Stromal cell of bone marrow (primary cell): ENCODE results near the gene NCOA7.
"Not testable (repeated sequence)": the region's sequence is repeated elsewhere in the genome, so short reads cannot be mapped to it uniquely, and the experiment has no call there.

Experiments used
- DNase-seq: peaks from one replicate; pipeline ENCODE4 v3.0.0-alpha.2; 2012; ENCODE audit warnings: low read depth

Gene NCOA7

DNA sequence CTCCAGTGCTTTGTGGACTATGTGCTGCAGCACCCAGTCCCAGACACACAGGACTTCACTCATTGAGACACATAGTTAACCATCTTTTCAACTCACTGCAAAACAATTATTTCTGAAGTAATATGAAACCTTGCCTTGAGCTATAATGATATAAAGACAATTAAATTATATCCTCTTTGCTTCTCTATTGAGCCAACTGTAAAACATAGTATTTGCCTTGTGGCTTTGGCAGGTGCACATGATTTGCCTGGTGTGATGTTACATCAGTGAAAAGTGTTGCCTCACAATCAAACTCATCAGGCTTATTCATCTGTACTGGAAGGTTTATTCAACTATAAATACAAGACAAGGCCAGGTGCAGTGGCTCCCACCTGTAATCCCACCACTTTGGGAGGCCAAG, 80.6 kb downstream of the NCOA7 start:
- no peak for DNase-seq

DNA sequence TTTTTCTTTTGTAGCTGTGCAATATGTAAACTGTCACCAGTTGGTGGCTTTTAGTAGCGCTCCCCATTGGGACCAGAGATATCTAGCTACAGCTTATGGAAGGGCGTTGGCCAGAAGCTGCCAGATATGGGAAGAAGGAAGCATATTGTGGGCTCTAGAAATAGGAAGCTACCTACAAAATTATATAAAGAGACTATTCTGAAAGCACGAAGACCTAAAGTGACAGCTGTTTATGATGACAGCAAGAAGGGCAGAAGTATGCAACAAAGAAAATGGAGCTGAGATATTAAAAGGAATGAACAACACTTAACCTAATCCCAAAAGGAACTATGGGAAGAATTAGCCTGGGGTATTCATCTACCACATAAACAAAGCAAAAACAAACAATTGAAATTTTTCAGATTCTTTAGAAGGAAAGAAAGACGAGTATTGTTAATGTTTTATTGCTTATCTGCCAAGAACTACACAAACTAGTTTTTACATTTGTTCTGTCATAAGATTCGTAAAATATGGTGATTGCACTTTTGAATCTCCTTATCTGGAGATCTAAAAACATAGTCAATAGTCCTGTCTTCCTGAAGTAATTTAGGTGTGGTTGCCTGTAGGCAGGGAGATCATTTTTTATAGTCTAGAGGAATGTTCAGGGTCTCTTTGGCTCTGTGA, 81.6 kb downstream of the NCOA7 start:
- DNase-seq: no peak

DNA sequence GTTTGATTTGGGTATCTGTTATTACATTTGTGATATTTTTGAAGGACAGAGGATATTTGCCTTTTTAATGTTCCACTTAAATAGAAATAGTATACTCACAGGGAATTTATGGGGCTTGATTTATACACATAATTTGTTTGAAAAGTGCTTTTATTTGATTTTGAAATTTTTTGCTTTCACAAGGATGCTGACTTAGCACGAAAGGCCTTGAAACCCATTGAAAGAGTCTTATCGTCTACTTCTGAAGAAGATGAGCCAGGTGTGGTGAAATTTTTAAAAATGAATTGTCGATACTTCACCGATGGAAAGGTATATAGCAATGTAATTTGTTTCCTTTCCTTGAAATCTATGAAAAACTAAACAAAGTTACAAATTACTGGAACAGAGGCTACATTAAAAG, 91.5 kb downstream of the NCOA7 start:
- DNase-seq: no peak

DNA sequence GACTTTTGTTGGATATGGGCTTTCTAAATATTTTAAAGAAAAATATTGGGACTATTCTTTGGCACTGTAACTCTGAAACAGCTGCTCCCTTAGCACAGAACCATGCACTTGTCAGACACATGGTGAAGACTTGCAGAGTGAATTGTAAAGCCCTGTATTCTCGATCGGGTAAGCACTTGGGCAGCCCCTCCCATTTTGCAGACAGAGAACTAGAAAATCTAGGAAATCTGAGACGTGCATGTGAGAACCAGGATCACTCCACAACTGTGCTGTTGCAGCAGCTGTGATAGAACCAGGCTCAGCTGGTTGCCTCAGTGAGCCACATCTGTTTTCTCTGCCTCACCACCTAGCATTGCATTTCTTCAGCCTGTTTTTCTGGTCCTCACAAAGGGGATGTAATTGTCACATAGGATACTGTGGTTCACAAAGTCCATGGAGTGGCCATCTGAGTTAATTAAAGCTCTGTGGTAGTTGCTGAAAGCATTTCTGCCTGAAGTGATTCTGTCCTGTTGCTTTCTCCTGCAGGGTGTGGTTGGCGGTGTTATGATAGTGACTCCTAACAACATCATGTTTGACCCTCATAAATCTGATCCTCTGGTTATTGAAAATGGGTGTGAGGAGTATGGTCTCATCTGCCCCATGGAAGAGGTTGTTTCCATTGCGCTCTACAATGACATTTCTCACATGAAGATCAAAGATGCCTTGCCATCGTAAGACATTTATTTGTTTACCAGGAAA, 94.0 kb downstream of the NCOA7 start:
- DNase-seq: no peak

DNA sequence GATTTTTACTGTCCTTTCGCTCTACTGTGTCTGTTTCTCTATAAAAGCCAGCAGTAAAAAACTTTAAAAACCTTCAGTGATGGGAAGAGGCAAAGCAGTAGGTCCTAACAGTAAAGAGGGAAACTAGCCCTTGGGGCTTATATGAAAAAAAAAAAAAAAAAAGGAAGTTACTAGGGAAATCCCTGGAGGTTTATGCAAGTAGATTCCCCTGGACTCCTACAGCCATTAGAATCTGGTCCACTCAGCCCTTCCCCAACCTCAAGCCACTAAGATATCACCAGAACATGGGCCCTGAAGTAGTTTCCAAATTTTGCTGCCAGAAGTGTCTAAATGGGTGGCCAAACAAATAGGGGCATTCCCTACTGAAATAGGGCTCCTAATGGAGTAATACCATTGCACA, 95.3 kb downstream of the NCOA7 start:
- no peak for DNase-seq

DNA sequence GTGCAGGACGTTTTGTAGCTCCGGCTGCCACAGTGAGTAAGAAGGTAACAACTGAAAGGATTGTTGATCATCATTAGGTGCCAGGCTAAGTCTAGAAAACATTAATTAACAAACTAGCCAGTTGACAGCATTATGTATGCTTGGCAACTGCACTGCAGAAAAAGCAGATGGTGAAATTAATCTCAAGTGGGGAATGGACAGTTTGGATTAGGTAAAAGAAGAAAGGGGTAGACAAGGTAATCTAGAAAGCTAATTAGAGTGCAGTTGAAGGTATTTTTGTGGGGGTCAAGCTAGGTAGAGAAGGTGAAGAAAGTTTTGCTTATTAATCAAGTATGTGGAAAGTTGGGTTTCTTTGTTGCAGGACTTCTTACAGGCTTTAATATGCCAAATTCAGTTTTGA, 96.2 kb downstream of the NCOA7 start:
- no peak for DNase-seq

DNA sequence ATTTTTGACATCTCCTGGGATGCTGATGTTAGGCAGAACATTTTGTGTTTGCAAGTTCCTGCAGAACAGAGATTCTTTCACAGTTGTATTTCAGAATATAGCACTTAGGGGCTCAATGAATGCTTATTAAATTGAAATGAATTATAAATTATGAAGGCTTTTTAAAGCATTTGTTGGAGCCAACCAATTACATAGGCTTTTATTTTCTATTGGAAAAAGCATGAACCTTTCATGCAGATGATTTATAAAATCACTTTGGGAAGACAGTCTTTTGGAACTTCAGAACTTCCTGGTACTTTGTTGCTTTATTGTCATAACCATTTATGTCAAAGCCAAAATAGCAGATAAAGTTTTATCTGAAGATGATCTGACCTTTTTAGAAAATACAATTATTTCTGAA, 96.6 kb downstream of the NCOA7 start:
- no peak for DNase-seq

DNA sequence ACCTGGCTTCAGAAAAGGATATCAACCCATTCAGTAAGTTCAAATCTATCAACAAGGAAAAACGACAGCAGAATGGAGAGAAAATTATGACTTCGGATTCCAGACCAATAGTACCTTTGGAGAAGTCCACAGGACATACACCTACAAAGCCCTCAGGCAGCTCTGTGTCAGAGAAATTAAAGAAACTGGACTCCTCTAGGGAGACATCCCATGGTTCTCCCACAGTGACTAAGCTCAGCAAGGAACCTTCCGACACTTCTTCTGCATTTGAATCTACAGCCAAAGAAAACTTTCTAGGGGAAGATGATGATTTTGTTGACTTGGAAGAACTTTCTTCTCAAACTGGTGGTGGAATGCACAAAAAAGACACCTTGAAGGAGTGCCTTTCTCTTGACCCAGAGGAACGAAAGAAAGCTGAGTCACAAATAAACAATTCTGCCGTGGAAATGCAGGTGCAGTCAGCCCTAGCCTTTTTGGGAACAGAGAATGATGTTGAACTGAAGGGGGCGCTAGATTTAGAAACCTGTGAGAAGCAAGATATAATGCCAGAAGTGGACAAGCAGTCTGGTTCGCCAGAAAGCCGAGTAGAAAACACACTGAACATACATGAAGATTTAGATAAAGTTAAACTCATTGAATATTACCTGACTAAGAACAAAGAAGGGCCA, 98.4 kb downstream of the NCOA7 start:
- DNase-seq: no peak

DNA sequence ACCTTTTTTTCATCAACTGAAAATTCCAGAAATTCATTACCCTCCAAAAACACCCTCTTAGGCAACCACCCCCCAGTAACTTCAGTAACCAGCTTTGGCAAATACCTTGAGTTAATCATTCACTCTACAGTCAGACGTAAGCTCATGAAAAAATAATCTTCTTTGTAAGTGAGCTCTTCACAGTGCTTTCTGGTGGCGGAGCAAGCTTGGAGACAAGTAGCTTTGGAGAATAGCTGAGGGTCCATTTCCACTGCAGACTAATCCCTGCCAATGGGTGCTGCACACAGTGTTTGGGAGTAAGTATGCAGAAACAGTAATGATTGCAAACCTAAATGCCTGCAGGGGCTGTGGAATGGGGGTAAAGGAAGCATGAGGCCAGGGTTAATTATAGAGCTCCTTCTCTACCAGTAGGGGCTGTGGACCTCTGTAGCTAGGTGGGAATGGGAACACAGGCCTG, 109.0 kb downstream of the NCOA7 start:
- DNase-seq: no peak

DNA sequence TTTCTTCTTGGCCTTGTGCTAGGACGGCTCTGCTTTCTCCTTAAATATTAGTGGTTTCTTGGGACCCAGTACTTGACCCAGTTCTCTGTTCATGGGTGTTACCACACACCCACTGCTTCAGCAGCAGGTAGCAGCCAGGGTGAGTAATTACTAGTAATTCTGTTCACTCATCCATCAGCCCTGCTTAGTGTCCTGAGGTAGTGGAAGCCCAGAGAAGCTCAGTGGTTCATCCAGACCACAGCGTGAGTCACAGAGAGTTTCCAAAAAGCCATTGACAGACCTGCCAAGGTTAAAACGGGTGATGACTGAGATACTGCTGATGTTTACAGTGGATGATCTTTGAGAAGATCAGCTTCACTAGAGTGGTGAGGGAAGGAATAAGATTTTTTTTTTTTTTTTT, 114.1 kb downstream of the NCOA7 start:
- DNase-seq: peak; percentile 65

DNA sequence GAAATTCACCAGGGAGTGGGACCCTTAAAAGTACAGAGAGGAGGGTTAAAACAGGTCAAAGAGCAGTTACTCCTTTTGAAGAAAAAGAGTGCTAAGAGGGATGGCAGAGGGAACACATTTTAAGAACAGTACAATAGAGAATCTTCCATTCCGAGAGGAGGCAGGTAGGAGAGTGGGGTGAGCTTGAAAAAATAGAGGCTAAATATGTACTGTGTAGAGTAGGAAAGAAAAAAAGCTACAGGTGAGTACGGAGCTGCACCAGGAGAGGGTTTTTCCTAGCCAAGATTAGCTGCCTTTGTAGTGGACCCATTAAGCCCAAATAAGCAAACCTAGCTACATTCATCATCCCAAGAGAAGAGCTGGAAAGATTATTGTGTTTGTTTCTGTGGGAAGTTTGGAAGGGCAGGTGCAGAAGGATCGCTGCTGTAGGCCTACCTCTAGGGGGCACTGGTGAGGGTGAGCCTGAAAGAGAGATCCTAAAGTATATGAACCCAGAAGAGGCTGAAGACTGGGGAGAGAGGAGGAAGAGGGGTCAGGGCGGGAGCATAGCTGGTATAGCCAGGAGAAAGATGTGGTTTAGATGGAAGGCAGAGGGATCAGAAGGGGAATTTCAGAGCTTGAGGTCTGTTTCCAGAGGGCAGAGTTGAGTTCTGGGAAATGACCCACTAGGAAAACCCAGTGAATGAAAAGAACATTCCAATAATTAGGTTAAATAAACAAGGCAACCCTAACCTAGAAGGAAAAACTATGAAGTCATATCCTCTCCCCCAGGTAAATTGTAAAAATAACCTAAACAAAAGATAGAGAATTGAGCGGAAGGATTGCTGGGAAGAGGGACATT, 115.6 kb downstream of the NCOA7 start:
- no peak for DNase-seq

DNA sequence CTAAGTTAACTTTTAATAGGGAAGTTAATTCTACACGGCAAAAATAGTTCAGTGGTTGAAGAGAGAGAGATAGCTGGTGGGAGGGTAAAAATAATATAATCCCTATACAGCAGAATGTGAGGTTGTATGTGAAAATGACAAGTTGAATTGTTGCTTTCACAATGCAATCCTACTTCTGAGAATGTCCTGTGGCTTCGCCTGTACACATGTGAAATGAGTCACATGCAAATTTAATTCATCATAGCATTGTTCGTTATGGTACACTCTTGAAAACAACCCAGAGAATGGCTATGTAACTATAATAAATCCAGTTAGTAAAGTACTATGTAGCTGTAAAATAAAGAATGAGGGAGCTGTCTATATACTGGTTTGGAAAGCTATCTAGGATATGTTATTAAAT, 119.8 kb downstream of the NCOA7 start:
- no peak for DNase-seq

DNA sequence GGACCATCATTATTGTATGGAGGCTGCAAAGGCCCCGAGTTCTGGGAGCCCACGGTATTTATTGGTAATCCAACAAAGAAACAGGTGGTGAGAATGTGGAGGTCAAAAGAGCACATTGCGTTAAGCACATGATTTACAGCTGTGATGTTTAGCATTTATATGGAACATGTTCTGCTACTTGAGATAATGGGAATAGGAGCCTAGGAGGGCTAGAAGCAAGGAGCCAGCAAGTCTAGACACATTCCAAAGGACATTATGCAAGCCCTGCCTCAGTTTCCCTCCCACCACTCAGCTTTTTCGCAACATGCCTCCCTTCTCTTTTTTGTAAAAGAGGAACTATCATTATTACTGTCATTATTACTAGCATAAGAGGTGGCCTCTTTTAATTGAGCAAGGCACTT, 120.3 kb downstream of the NCOA7 start:
- not testable (repeated sequence) for DNase-seq

DNA sequence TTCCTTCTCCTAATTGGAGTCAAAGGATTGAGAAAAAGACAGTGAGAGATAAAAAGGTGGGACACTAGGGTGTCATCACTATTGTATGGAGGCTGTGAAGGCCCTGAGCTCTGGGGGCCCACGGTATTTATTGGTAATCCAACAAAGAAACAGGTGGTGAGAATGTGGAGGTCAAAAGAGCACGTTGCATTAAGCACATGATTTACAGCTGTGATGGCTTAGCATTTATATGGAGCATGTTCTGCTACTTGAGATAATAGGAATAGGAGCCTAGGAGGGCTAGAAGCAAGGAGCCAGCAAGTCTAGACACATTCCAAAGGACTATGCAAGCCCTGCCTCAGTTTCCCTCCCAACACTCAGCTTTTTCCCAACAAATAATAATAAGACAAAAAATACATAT, 121.7 kb downstream of the NCOA7 start:
- DNase-seq: not testable (repeated sequence)

DNA sequence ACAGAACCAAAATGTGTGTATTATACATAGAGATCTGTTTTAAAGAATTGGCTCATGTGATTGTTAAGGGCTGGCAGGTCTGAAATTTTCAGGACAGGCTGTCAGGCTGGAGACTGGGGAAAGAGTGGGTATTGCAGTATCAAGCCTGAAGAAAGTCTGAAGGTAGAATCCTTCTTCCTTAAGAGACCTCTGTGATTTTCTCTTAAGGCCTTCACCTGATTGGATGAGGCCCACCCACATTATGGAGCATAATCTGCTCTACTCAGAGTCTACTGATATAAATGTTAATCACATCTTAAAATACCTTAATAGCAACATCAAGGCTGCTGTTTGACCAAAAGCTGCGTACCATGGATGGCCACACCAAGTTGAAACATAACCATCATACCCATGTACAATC, 122.4 kb downstream of the NCOA7 start:
- no peak for DNase-seq

DNA sequence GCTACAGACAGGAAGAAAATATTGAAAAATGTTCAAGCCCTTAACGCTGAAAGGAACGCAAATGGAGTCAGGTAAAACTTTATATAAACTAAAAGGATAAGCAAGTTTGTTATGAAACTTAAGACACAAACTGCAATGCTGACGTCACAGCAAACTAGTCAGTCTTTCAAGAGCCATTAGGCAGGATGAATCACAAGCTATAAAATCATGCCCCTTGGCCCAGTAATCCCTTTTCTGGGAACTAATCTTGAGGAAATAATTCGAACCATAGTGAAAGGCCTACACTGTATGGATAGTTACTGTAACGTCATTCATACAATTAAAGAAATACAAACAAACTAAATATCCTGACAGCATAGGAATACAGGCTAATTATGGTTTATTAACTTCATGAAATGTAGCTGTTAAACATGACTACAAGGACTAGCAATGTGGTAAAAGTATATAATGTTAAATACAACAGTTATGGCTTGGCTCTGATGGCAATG, 123.1 kb downstream of the NCOA7 start:
- DNase-seq: peak; percentile 97

DNA sequence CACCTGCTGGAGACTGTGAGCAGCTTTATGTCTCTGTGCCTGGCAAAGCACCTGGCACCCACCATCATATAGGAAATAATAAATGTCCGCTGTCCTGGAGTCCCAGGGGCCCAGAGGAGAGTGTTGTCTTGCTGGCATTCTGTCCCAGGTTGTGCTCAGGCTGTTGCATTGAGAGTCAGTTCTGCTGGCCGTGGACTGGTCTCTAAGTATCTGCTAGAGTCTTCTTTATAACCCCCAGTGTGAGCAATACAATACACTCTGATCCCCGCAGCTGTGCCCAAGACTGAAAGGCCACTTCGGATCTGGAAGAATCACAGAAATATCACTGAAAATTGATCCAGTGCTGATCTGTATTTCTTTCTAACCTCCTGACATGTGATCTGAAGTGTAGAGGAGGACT, 127.5 kb downstream of the NCOA7 start:
- no peak for DNase-seq

DNA sequence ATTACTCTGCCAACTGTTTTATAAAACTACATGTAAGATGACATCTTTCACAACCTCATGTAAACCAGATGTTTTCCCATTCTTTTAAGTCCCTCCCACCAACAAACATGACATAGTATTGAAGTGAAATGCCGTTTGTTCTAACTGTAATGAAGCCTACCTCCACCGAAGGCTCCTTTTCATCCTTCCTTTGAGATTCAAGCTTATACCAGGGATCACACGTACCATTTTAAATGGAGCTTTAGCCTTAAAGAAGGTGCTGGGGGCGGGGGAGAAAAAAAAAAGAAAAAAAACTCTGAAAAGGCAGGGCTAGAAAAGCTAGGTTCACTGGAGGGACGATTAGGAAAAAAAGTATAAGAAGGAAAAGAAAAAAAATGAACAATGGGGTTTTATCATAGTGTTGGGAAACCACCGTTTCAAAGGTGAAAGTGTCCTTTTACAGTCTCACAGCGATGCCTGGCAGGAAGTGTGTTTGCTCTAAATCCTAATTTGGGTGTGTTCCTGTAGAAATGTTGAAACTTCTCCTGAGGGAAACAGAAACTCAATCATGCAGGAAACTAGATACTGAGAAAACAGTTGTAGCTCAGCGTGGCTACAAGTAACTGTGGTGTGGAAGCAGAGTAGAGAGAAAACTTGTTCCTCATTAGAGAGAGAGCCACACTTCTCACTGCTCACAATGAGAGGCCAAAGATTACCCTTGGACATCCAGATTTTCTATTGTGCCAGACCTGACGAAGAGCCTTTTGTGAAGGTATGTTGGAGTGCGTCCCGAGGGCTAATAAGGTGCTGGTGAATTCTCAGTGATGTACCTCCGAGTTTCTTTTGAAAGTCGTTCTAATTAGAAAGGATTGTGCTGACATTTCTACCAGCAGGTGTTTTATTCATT, 128.2 kb downstream of the NCOA7 start:
- peak; percentile 89 for DNase-seq

DNA sequence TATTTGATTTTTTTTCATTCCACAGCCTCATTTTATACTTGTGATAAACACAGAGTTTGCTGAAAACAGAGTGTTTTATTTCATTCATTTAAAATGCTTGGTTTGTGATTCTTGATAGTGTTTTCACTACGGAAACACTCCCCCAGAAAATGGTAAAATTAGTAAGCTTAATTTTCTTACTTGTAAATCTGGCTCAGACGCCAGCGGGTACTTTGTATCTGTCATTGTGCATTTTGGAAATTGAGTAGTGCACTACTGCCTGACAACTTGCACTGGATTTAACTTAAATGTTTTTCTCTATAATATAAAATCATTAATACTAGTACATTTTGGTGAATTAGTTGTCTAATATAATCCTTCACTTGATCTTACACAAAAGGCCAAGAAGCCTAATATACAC, 128.9 kb downstream of the NCOA7 start:
- DNase-seq: no peak

DNA sequence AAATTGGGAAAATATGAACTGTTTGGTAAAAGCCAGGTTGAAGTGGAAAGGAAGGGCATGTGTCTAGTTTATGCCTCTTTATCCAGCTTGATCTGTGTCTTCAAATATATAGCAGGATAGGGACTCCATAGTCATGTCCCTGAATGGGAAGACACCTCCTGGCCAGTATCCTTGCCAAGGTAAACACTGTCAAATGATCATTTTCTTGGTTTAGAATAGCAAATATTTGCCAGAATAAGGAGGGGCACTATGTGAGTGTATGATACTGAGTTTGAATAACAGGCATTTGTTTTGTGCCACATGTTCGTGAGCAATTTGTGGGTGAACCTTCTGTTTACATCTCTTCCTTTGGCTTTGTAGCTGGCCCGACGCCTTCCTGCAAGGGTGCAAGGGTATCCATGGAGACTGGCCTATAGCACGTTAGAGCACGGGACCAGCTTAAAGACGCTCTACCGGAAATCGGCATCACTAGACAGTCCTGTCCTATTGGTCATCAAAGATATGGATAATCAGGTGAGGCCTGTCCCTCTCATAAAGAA, 131.6 kb downstream of the NCOA7 start:
- DNase-seq: no peak

DNA sequence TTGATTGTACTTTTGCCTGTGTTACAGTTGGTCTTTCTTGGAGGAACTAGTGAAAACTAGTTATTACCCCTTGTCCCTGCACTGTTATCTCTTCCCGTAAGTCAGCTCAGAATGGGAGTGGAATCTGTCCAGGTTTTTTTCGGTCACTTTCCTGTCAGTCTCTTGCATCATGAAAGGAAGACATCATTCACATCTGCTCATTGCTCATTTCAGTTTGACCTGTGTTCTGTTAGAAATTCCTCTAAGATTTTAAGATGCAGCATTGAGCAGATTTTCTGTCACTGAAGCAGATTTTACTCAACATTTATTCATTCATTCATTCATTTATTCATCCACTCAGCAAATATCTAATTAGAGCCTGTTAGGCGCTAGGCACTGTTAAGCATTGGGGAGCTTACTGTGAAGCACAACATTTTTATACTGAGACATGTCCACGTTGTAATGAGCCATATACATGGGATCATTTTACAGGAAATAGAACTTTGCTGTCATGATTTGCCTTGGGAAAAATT, 132.7 kb downstream of the NCOA7 start:
- DNase-seq: no peak
